Frontal cortex (tissue), 4 donors: ENCODE measurements around the gene KCNK5. TPM values are rescaled to one million over a fixed set of nuclear protein-coding genes. Genes with fewer than 3 reads are reported as not detected.

Source experiments
- DNase-seq, 2 donors: peaks; one replicate each; pipeline ENCODE4 v3.0.0; 2012; ENCODE audit warnings: low spot score in 2 of 2
- FAIRE-seq: peaks from 2 replicates; lab custom pipeline; 2012; peaks lifted over from hg19 to GRCh38; lab: Jason Lieb, UNC
- total RNA-seq: library from RNA; depleted of rRNA; stranded (reverse); fragments of >200 nt; gene quantifications from one replicate; pipeline ENCODE4 v1.2.3, GENCODE V29; 2014
- donor health status: control.
- donor health status: control.
- donor health status: control.

The KCNK5 gene
- total RNA-seq, 1 donor from 2014 or later: under 0.01 TPM

GRCh38 chr6:39153766-39154397 is 75.4 kb downstream of the KCNK5 start:
- FAIRE-seq: no peak

GRCh38 chr6:39152262-39152661 is 77.0 kb downstream of the KCNK5 start:
- no peak for DNase-seq
- no peak for FAIRE-seq

More at GRCh38 chr6:39153766-39154397, 75.4 kb downstream of the KCNK5 start:
- DNase-seq: no peak

- DNase-seq (no peak), FAIRE-seq (no peak)
Observed at GRCh38 chr6:39151211-39151610, 78.1 kb downstream of the KCNK5 start.

- no peak for FAIRE-seq
Observed at GRCh38 chr6:39144481-39145173, 84.6 kb downstream of the KCNK5 start.

GRCh38 chr6:39143238-39143930 is 85.9 kb downstream of the KCNK5 start:
- no peak for DNase-seq
- FAIRE-seq: no peak

More at GRCh38 chr6:39144481-39145173, 84.6 kb downstream of the KCNK5 start:
- DNase-seq: no peak

GRCh38 chr6:39140556-39141167 is 88.6 kb downstream of the KCNK5 start:
- FAIRE-seq (no peak), DNase-seq (no peak)

Other genes with a start within 250 kb of the KCNK5 start
- gene GLP1R, start 180.7 kb downstream of the KCNK5 start, total RNA-seq: 0.41 TPM
- 22.0 TPM for gene SAYSD1, start 114.3 kb downstream of the KCNK5 start, total RNA-seq
- 0.41 TPM for gene KCNK17, start 84.9 kb upstream of the KCNK5 start, total RNA-seq
- not detected for gene KCNK16, start 93.2 kb upstream of the KCNK5 start, total RNA-seq